SK-N-SH (cell line): ENCODE results near the gene PRICKLE3. TPM values are rescaled to one million over a fixed set of nuclear protein-coding genes. Genes with fewer than 3 reads are reported as not detected.

Experiments used
- CTCF ChIA-PET: fragments of 300-600, 350-600 bp; formaldehyde crosslinking; extraction: SDS; loops from one replicate; lab custom pipeline; 2021; lab: Yijun Ruan, JAX
- POLR2A ChIA-PET: fragments of 350-600 bp; sonication (Branson Sonifier 250); formaldehyde crosslinking; extraction: SDS; loops from one replicate; lab custom pipeline; 2020; ENCODE audit warnings: antibody characterized with exemption, inconsistent platforms; lab: Yijun Ruan, JAX
- DNase-seq: peaks from one replicate; pipeline ENCODE4 v3.0.0; 2012
- H2AFZ ChIP-seq: fragments of 200-600 bp; sonication (generic); 2 replicates; pipeline ENCODE4 v1.8.1; 2016; ENCODE audit warnings: antibody characterized with exemption, mild to moderate bottlenecking, low read depth
- H3F3A ChIP-seq: fragments of 200-600 bp; sonication (generic); replicated peaks from 2 replicates; pipeline ENCODE3; 2016; ENCODE audit warnings: antibody characterized with exemption, mild to moderate bottlenecking; ENCODE audit not compliant: insufficient read depth
- H3K27ac ChIP-seq, 2 experiments: fragments of 200-500 bp in 1 of 2; fragments of 200-600 bp in 1 of 2; sonication (Bioruptor generic) in 1 of 2; sonication (generic), shearing (Covaris generic) in 1 of 2; 2 replicates each; pipeline versions ENCODE4 v1.5.1 to v1.6.1; 2014 to 2016; ENCODE audit warnings: low read depth in 2 of 2, inconsistent platforms in 1 of 2, low read length in 1 of 2, mild to moderate bottlenecking in 1 of 2, mixed read lengths in 1 of 2
- H3K27me3 ChIP-seq: fragments of 200-600 bp; sonication (generic), shearing (Covaris generic); 2 replicates; pipeline ENCODE4 v1.6.1; 2016; ENCODE audit warnings: mixed run types; ENCODE audit not compliant: insufficient read depth
- H3K36me3 ChIP-seq, 2 experiments: fragments of 200-500 bp in 1 of 2; fragments of 200-600 bp in 1 of 2; sonication (Bioruptor generic) in 1 of 2; sonication (generic) in 1 of 2; replicated peaks in 1 of 2; 2 replicates each; pipeline versions ENCODE3 to v1.5.1; 2014 to 2016; ENCODE audit warnings: low read length in 1 of 2, mild to moderate bottlenecking in 1 of 2; ENCODE audit not compliant: insufficient read depth in 2 of 2, control insufficient read depth in 1 of 2
- H3K4me1 ChIP-seq, 2 experiments: fragments of 200-500 bp in 1 of 2; fragments of 200-600 bp in 1 of 2; sonication (Bioruptor generic) in 1 of 2; sonication (generic), shearing (Covaris generic) in 1 of 2; 2 replicates each; pipeline versions ENCODE4 v1.5.1 to v1.6.1; 2014 to 2016; ENCODE audit warnings: low read depth in 1 of 2, low read length in 1 of 2, mixed run types in 1 of 2; ENCODE audit not compliant: insufficient read depth in 2 of 2, control insufficient read depth in 1 of 2
- H3K4me2 ChIP-seq: fragments of 200-600 bp; sonication (generic), shearing (Covaris generic); 2 replicates; pipeline ENCODE4 v1.6.1; 2017; ENCODE audit warnings: mixed run types
- H3K4me3 ChIP-seq, 2 experiments: fragments of 200-500 bp in 1 of 2; fragments of 200-600 bp in 1 of 2; sonication (Bioruptor generic) in 1 of 2; sonication (generic), shearing (Covaris generic) in 1 of 2; 2 replicates each; pipeline versions ENCODE4 v1.5.1 to v1.8.1; 2014 to 2016; ENCODE audit warnings: low read depth in 2 of 2, inconsistent platforms in 1 of 2, low read length in 1 of 2, mild to moderate bottlenecking in 1 of 2, mixed read lengths in 1 of 2, moderate library complexity in 1 of 2
- H3K79me2 ChIP-seq: fragments of 200-600 bp; sonication (generic); 2 replicates; pipeline ENCODE4 v1.8.1; 2017; ENCODE audit warnings: mild to moderate bottlenecking; ENCODE audit not compliant: insufficient read depth
- H3K9ac ChIP-seq: fragments of 200-600 bp; sonication (generic); 2 replicates; pipeline ENCODE4 v1.6.1; 2017; ENCODE audit warnings: mixed run types
- H3K9me2 ChIP-seq: fragments of 200-600 bp; sonication (generic); 2 replicates; pipeline ENCODE4 v1.6.1; 2017; ENCODE audit warnings: mixed run types
- H3K9me3 ChIP-seq: fragments of 200-600 bp; sonication (generic); 2 replicates; pipeline ENCODE4 v1.6.1; 2017; ENCODE audit warnings: mixed run types, mild to moderate bottlenecking, moderate library complexity
- H4K20me1 ChIP-seq: fragments of 200-600 bp; sonication (generic); 2 replicates; pipeline ENCODE4 v1.6.1; 2017; ENCODE audit warnings: mild to moderate bottlenecking, mixed run types; ENCODE audit not compliant: insufficient read depth
- CTCF ChIP-seq: fragments of 200-600 bp; sonication (generic); IDR thresholded peaks from 2 replicates; pipeline ENCODE4 v1.6.1; 2017; ENCODE audit warnings: antibody characterized with exemption, mild to moderate bottlenecking, moderate library complexity
- ELF1 ChIP-seq: IDR thresholded peaks from 2 replicates; pipeline ENCODE4 v1.4.0; 2012
- FOXJ3 ChIP-seq: sonication (generic); formaldehyde crosslinking; IDR thresholded peaks from 2 replicates; pipeline ENCODE4 v1.5.1; 2020; ENCODE audit warnings: mild to moderate bottlenecking, missing genetic modification reagents
- FOXM1 ChIP-seq: IDR thresholded peaks from 2 replicates; pipeline ENCODE4 v1.4.0; 2012; ENCODE audit warnings: low read depth, mild to moderate bottlenecking
- GABPA ChIP-seq: IDR thresholded peaks from 2 replicates; pipeline ENCODE4 v1.4.0; 2012; ENCODE audit warnings: low read depth, mild to moderate bottlenecking
- GATA2 ChIP-seq: sonication (generic); formaldehyde crosslinking; IDR thresholded peaks from 2 replicates; pipeline ENCODE4 v1.5.0; 2020; ENCODE audit warnings: mild to moderate bottlenecking, missing genetic modification reagents
- MAX ChIP-seq: IDR thresholded peaks from 2 replicates; pipeline ENCODE4 v1.4.0; 2012; ENCODE audit warnings: low read depth
- PBX3 ChIP-seq: IDR thresholded peaks from 2 replicates; pipeline ENCODE4; 2012
- POLR2AphosphoS5 ChIP-seq: IDR thresholded peaks from 2 replicates; pipeline ENCODE4 v1.6.1; 2012; ENCODE audit warnings: low read depth, low read length
- RAD21 ChIP-seq: IDR thresholded peaks from 2 replicates; pipeline ENCODE4 v1.6.1; 2012; ENCODE audit warnings: mild to moderate bottlenecking, low read length
- REST ChIP-seq: IDR thresholded peaks from 2 replicates; pipeline ENCODE4 v1.6.1; 2012; ENCODE audit warnings: mild to moderate bottlenecking, low read depth, low read length, moderate library complexity
- RFX5 ChIP-seq: IDR thresholded peaks from 2 replicates; pipeline ENCODE4 v1.6.1; 2012; ENCODE audit warnings: mild to moderate bottlenecking, improper control_type of control experiment, low read length
- SIN3A ChIP-seq: IDR thresholded peaks from 2 replicates; pipeline ENCODE4 v1.6.1; 2012; ENCODE audit warnings: low read depth, mild to moderate bottlenecking, low read length, moderate library complexity, borderline replicate concordance
- SMC3 ChIP-seq: IDR thresholded peaks from 2 replicates; pipeline ENCODE4 v1.6.1; 2012; ENCODE audit warnings: low read depth, low read length, improper control_type of control experiment
- ZBTB33 ChIP-seq: IDR thresholded peaks from 2 replicates; pipeline ENCODE4 v1.4.0; 2012; ENCODE audit warnings: low read depth, borderline replicate concordance
- WGBS: methylation state at CpG from one replicate; pipeline ENCODE4 v1.1.6; 2017; ENCODE audit warnings: low lambda C conversion rate; 5-methylcytosine and 5-hydroxymethylcytosine counted together
- polyA plus RNA-seq, 3 experiments: library from polyadenylated mRNA; depleted of rRNA; stranded (reverse); fragments of >200 nt; gene quantifications; 2 replicates each; pipeline ENCODE4 v1.2.3, GENCODE V29; 2012

The PRICKLE3 gene
- polyA plus RNA-seq, 1 of the 3 experiments (the other 2 are of a cell fraction), result 0.07 TPM

- Histone ChIP-seq H3K4me2 (no peak overlapping the region), H3K4me1 (no peaks in the 10 kb centered on the region; a peak in 1 of 4 replicates), H3K9ac (no peak overlapping the region), H3K9me3 (no peaks in the 10 kb centered on the region), H3K4me3 (peak overlapping the region in 1 of 2 experiments; percentile 42; a peak in 1 of 4 replicates), H3K36me3 (no peaks in the 10 kb centered on the region), H3K79me2 (no peaks in the 10 kb centered on the region), H3K27ac (no peak overlapping the region), H2AFZ (no peak overlapping the region), H3K9me2 (no peaks in the 10 kb centered on the region), H3K27me3 (peaks cover 10% of the 10 kb centered on the region; the same call in 1 of the 2 replicates), H4K20me1 (no peaks in the 10 kb centered on the region), H3F3A (no peaks in the 10 kb centered on the region)
- WGBS, result 10% methylated on average over 12 of the region's 12 CpGs
- POLR2A ChIA-PET, result no interaction called here
- TF ChIP-seq POLR2AphosphoS5 (no peak), FOXJ3 (CRISPR knock-in tag) (no peak), SIN3A (no peak), SMC3 (no peak), ELF1 (no peak), PBX3 (no peak), MAX (no peak), CTCF (no peak), REST (no peak), GATA2 (CRISPR knock-in tag) (no peak), RFX5 (no peak), GABPA (no peak), ZBTB33 (no peak), RAD21 (no peak), FOXM1 (no peak)
- CTCF ChIA-PET, result no interaction called here
- no peak for DNase-seq
Measured at GRCh38 chrX:49198540-49199314, 12.6 kb upstream of the PRICKLE3 start.
